Esophagus muscularis mucosa (tissue), 4 donors: Measurements from ENCODE around the gene EMILIN1. TPM values are rescaled to one million over a fixed set of nuclear protein-coding genes. Genes with fewer than 3 reads are reported as not detected.

ENCODE experiments used
- DNase-seq: peaks from one replicate; pipeline ENCODE4 v3.0.0-alpha.2; 2017; ENCODE audit errors: extremely low spot score
- H3K27ac ChIP-seq, 4 donors: fragments of 200-600 bp; sonication (generic); replicated peaks in 1 of 4; 1 replicate in 3 of 4; 2 replicates in 1 of 4; pipeline ENCODE4 v1.5.1; 2016 to 2019; ENCODE audit warnings: mild to moderate bottlenecking in 1 of 4
- H3K27me3 ChIP-seq, 4 donors: fragments of 200-600 bp; sonication (generic); one replicate each; pipeline versions ENCODE4 v1.5.1 to v1.6.0; 2016 to 2019
- H3K36me3 ChIP-seq, 4 donors: fragments of 200-600 bp; sonication (generic); one replicate each; pipeline ENCODE4 v1.5.1; 2016 to 2019
- H3K4me1 ChIP-seq, 4 donors: fragments of 200-600 bp; sonication (generic); one replicate each; pipeline ENCODE4 v1.5.1; 2016 to 2019
- H3K4me3 ChIP-seq, 4 donors: fragments of 200-600 bp; sonication (generic); 1 replicate in 2 of 4; 2 replicates in 2 of 4; pipeline ENCODE4 v1.5.1; 2016 to 2019; ENCODE audit warnings: mild to moderate bottlenecking in 4 of 4, moderate library complexity in 1 of 4
- H3K9me3 ChIP-seq, 4 donors: fragments of 200-600 bp; sonication (generic); 1 replicate in 3 of 4; 2 replicates in 1 of 4; pipeline ENCODE4 v1.5.1; 2016 to 2019
- CTCF ChIP-seq, 3 experiments: fragments of 200-600 bp in 2 of 3; fragments of 450-650 bp in 1 of 3; sonication (generic) in 2 of 3; IDR thresholded peaks; one replicate each; pipeline ENCODE4 v1.5.1; 2017 to 2019; ENCODE audit warnings: antibody characterized with exemption in 3 of 3, mild to moderate bottlenecking in 2 of 3, moderate library complexity in 1 of 3
- EP300 ChIP-seq: sonication (generic); formaldehyde crosslinking; IDR thresholded peaks from one replicate; pipeline ENCODE4 v1.6.1; 2017; ENCODE audit warnings: antibody characterized with exemption
- POLR2A ChIP-seq: fragments of 450-650 bp; IDR thresholded peaks from one replicate; pipeline ENCODE4 v1.6.1; 2017; ENCODE audit warnings: antibody characterized with exemption, moderate library complexity, mild to moderate bottlenecking, low read depth
- POLR2AphosphoS5 ChIP-seq, 2 donors: sonication (generic); formaldehyde crosslinking; IDR thresholded peaks; one replicate each; pipeline ENCODE4 v1.6.1; 2017; ENCODE audit warnings: antibody characterized with exemption in 2 of 2
- WGBS: methylation state at CpG from one replicate; pipeline ENCODE4 v1.1.5; 2018; 5-methylcytosine and 5-hydroxymethylcytosine counted together
- intact Hi-C: fragments of 100-400 bp; cut with DNase I; formaldehyde crosslinking; loops from one replicate; pipeline ENCODE4 v1.15.1; 2023
- total RNA-seq, 4 donors: library from RNA; depleted of rRNA; stranded (reverse); fragments of >200 nt; gene quantifications; one replicate each; pipeline versions ENCODE4 v1.1.0 to v1.2.1, GENCODE V29; 2016

Gene EMILIN1
- total RNA-seq, 4 donors from 2014 or later, result 126 to 288 (median 168) TPM

GRCh38 chr2:27053776-27054175 lies 24.6 kb upstream of the EMILIN1 start:
- TF ChIP-seq EP300 (no peak), POLR2A (no peak), POLR2AphosphoS5 (IDR thresholded peaks at IDR 0.05) (no peak), CTCF (IDR thresholded peaks at IDR 0.05) (no peak)
- intact Hi-C loops, result no loop called here
- Histone ChIP-seq H3K36me3 (peaks cover 17 to 57% (median 53%) of the 10 kb centered on the region in 4 donors), H3K4me3 (no peak overlapping the region), H3K27ac (no peak overlapping the region), H3K4me1 (peaks cover 14 to 43% (median 23%) of the 10 kb centered on the region in 4 donors), H3K9me3 (no peaks in the 10 kb centered on the region), H3K27me3 (no peaks in the 10 kb centered on the region)
- DNase-seq, result no peak
- WGBS, result 88% methylated on average over 8 of the region's 8 CpGs

- Histone ChIP-seq H3K4me3 (no peak overlapping the region), H3K36me3 (peaks cover 17 to 66% (median 61%) of the 10 kb centered on the region in 4 donors), H3K27ac (no peak overlapping the region), H3K4me1 (peaks cover 9 to 42% (median 19%) of the 10 kb centered on the region in 4 donors), H3K9me3 (no peaks in the 10 kb centered on the region), H3K27me3 (no peaks in the 10 kb centered on the region)
- TF ChIP-seq POLR2AphosphoS5 (IDR thresholded peaks at IDR 0.05) (no peak), POLR2A (no peak), CTCF (IDR thresholded peaks at IDR 0.05) (no peak), EP300 (no peak)
- intact Hi-C loops, result no loop called here
- WGBS, result 95% methylated on average over 11 of the region's 11 CpGs
- no peak for DNase-seq
These were observed 23.7 kb upstream of the EMILIN1 start for GRCh38 chr2:27054721-27055120.

- WGBS, result 89% methylated on average over 6 of the region's 6 CpGs
- intact Hi-C loops, result no loop called here
These were observed 21.2 kb upstream of the EMILIN1 start for GRCh38 chr2:27057184-27057583.

GRCh38 chr2:27058210-27058609 lies 20.2 kb upstream of the EMILIN1 start:
- H3K4me1 ChIP-seq, result peaks cover 0 to 27% (median 4%) of the 10 kb centered on the region in 4 donors
- no peak for DNase-seq

More at GRCh38 chr2:27057184-27057583, 21.2 kb upstream of the EMILIN1 start:
- no peaks in the 10 kb centered on the region for H3K27me3 ChIP-seq
- H3K4me3 ChIP-seq, result no peak overlapping the region
- no peaks in the 10 kb centered on the region for H3K9me3 ChIP-seq
- H3K4me1 ChIP-seq, result peaks cover 4 to 35% (median 12%) of the 10 kb centered on the region in 4 donors
- no peak for DNase-seq
- H3K36me3 ChIP-seq, result peaks cover 17 to 75% (median 71%) of the 10 kb centered on the region in 4 donors
- H3K27ac ChIP-seq, result no peak overlapping the region
- TF ChIP-seq POLR2A, result no peak
- no peak for TF ChIP-seq POLR2AphosphoS5 (IDR thresholded peaks at IDR 0.05)
- no peak for TF ChIP-seq EP300
- TF ChIP-seq CTCF (IDR thresholded peaks at IDR 0.05), result no peak

More at GRCh38 chr2:27058210-27058609, 20.2 kb upstream of the EMILIN1 start:
- Histone ChIP-seq H3K9me3 (no peaks in the 10 kb centered on the region), H3K27ac (no peak overlapping the region), H3K4me3 (no peak overlapping the region), H3K36me3 (peaks cover 17 to 82% (median 76%) of the 10 kb centered on the region in 4 donors), H3K27me3 (no peaks in the 10 kb centered on the region)
- 90% methylated on average over 10 of the region's 10 CpGs for WGBS
- intact Hi-C loops, result no loop called here
- TF ChIP-seq EP300 (no peak), POLR2A (no peak), CTCF (IDR thresholded peaks at IDR 0.05) (no peak), POLR2AphosphoS5 (IDR thresholded peaks at IDR 0.05) (no peak)
